Natural killer cell (primary cell): ENCODE results near the gene POU6F2. TPM values are rescaled to one million over a fixed set of nuclear protein-coding genes. Genes with fewer than 3 reads are reported as not detected.

Source experiments
- ATAC-seq, 3 donors: fragments of 150-1000 bp in 2 of 3; fragments of 200-7000 bp in 1 of 3; cut with Tn5 transposase; 1 replicate in 1 of 3; 2 replicates in 2 of 3; pipeline ENCODE4 v1.10.0; 2021; ENCODE audit warnings: mild to moderate bottlenecking in 2 of 3, moderate library complexity in 2 of 3
- DNase-seq, 2 donors: peaks; one replicate each; pipeline versions ENCODE4 v3.0.0 to v3.0.0-alpha.2; 2013 to 2021; ENCODE audit warnings: mixed read lengths in 1 of 2
- H3K27ac ChIP-seq: one replicate; pipeline ENCODE4 v1.5.1; 2013; ENCODE audit warnings: mild to moderate bottlenecking, low read length
- H3K27me3 ChIP-seq: one replicate; pipeline ENCODE4 v1.6.1; 2013; ENCODE audit warnings: low read length; ENCODE audit not compliant: control insufficient read depth, insufficient read depth
- H3K36me3 ChIP-seq: one replicate; pipeline ENCODE4 v1.6.1; 2013; ENCODE audit warnings: low read length; ENCODE audit not compliant: control insufficient read depth, insufficient read depth
- H3K4me1 ChIP-seq: one replicate; pipeline ENCODE4 v1.6.1; 2013; ENCODE audit warnings: low read length; ENCODE audit not compliant: control insufficient read depth, insufficient read depth
- H3K4me3 ChIP-seq: one replicate; pipeline ENCODE4 v1.5.1; 2013; ENCODE audit warnings: low read length
- H3K9me3 ChIP-seq: one replicate; pipeline ENCODE4 v1.6.1; 2013; ENCODE audit warnings: low read length; ENCODE audit not compliant: control insufficient read depth, insufficient read depth
- H3K27ac Mint-ChIP-seq, 2 donors: one replicate each; pipeline ENCODE4 v1.8.0; 2022; ENCODE audit warnings: mild to moderate bottlenecking in 2 of 2, mixed read lengths in 2 of 2, moderate library complexity in 1 of 2
- H3K27me3 Mint-ChIP-seq, 2 donors: one replicate each; pipeline ENCODE4 v1.8.0; 2022; ENCODE audit warnings: low read depth in 2 of 2, mixed read lengths in 2 of 2
- H3K36me3 Mint-ChIP-seq: one replicate; pipeline ENCODE4 v1.8.0; 2022; ENCODE audit warnings: mixed read lengths
- H3K4me1 Mint-ChIP-seq, 2 donors: one replicate each; pipeline ENCODE4 v1.8.0; 2022; ENCODE audit warnings: mixed read lengths in 2 of 2
- H3K4me3 Mint-ChIP-seq: one replicate; pipeline ENCODE4 v1.8.0; 2022; ENCODE audit warnings: mild to moderate bottlenecking, moderate library complexity, mixed read lengths
- H3K9me3 Mint-ChIP-seq, 2 donors: one replicate each; pipeline ENCODE4 v1.8.0; 2022; ENCODE audit warnings: mixed read lengths in 2 of 2
- CTCF ChIP-seq: fragments of 200-600 bp; IDR thresholded peaks from one replicate; pipeline ENCODE4 v1.8.0; 2022; ENCODE audit warnings: antibody characterized with exemption
- WGBS: methylation state at CpG from one replicate; pipeline ENCODE4 v1.1.7; 2013; ENCODE audit warnings: missing lambda C conversion rate; ENCODE audit not compliant: insufficient coverage; 5-methylcytosine and 5-hydroxymethylcytosine counted together
- intact Hi-C: fragments of 100-400 bp; cut with micrococcal nuclease; formaldehyde crosslinking; loops from one replicate; pipeline ENCODE4 v1.14.2; 2022
- total RNA-seq, 4 donors: library from RNA; stranded (reverse); fragments of 120-200 nt in 1 of 4; gene quantifications; one replicate each; pipeline versions ENCODE4 v1.2.3 to v1.2.4, GENCODE V29; 2013 to 2022

POU6F2 gene
- total RNA-seq, 3 donors from 2014 or later (not counting 1 experiment from before 2014, with no cell fraction given) = 0.28 to 0.29 TPM; not detected in 1

GRCh38 chr7:38932509-38933168 lies 45.1 kb upstream of the POU6F2 start:
- H3K27ac Mint-ChIP-seq = no peak overlapping the region
- 48% methylated on average over 5 of the region's 6 CpGs for WGBS
- intact Hi-C loops = loop anchor here (2.0 kb wide), 1 partner anchor 136 kb away; no protein-coding TSS in a partner anchor

GRCh38 chr7:38934051-38934450 lies 43.7 kb upstream of the POU6F2 start:
- H3K4me1 Mint-ChIP-seq = no peaks in the 10 kb centered on the region
- Histone ChIP-seq H3K4me1 (no peaks in the 10 kb centered on the region), H3K9me3 (no peaks in the 10 kb centered on the region), H3K4me3 (no peak overlapping the region), H3K36me3 (no peaks in the 10 kb centered on the region), H3K27me3 (no peaks in the 10 kb centered on the region), H3K27ac (no peak overlapping the region)
- no peak overlapping the region for H3K4me3 Mint-ChIP-seq
- no peak for TF ChIP-seq CTCF
- H3K27ac Mint-ChIP-seq = no peak overlapping the region
- intact Hi-C loops = no loop called here
- no peaks in the 10 kb centered on the region for H3K36me3 Mint-ChIP-seq
- H3K9me3 Mint-ChIP-seq = no peaks in the 10 kb centered on the region
- DNase-seq = no peak
- WGBS = 73% methylated on average over 3 of the region's 3 CpGs
- no peak for ATAC-seq
- peaks cover 5 to 21% of the 10 kb centered on the region in 2 donors for H3K27me3 Mint-ChIP-seq

More at GRCh38 chr7:38932509-38933168, 45.1 kb upstream of the POU6F2 start:
- Histone ChIP-seq H3K36me3 (no peaks in the 10 kb centered on the region), H3K9me3 (no peaks in the 10 kb centered on the region), H3K27ac (no peak overlapping the region), H3K27me3 (no peaks in the 10 kb centered on the region), H3K4me1 (no peaks in the 10 kb centered on the region), H3K4me3 (no peak overlapping the region)
- no peaks in the 10 kb centered on the region for H3K9me3 Mint-ChIP-seq
- peak; percentile 38 to 53 for DNase-seq
- H3K4me3 Mint-ChIP-seq = no peak overlapping the region
- peak in 2 of 3 donors; percentile 34 to 42 for ATAC-seq
- H3K4me1 Mint-ChIP-seq = no peaks in the 10 kb centered on the region
- TF ChIP-seq CTCF = peak; percentile 82
- H3K36me3 Mint-ChIP-seq = no peaks in the 10 kb centered on the region
- H3K27me3 Mint-ChIP-seq = peaks cover 4 to 21% of the 10 kb centered on the region in 2 donors

- H3K27ac Mint-ChIP-seq = no peak overlapping the region
- 98% methylated on average over 10 of the region's 10 CpGs for WGBS
Measured at GRCh38 chr7:38934536-38934935, 43.2 kb upstream of the POU6F2 start.

More at GRCh38 chr7:38934536-38934935, 43.2 kb upstream of the POU6F2 start:
- Mint-ChIP-seq H3K36me3 (no peaks in the 10 kb centered on the region), H3K4me1 (no peaks in the 10 kb centered on the region), H3K27me3 (peaks cover 7 to 21% of the 10 kb centered on the region in 2 donors), H3K4me3 (no peak overlapping the region), H3K9me3 (no peaks in the 10 kb centered on the region)
- no peaks in the 10 kb centered on the region for H3K9me3 ChIP-seq
- no peak overlapping the region for H3K4me3 ChIP-seq
- intact Hi-C loops = no loop called here
- TF ChIP-seq CTCF = no peak
- no peaks in the 10 kb centered on the region for H3K36me3 ChIP-seq
- H3K27me3 ChIP-seq = no peaks in the 10 kb centered on the region
- ATAC-seq (no peak), DNase-seq (no peak)
- H3K27ac ChIP-seq = no peak overlapping the region
- H3K4me1 ChIP-seq = no peaks in the 10 kb centered on the region
